GM23338 (cell line): ENCODE measurements around the gene CXCL12. TPM values are rescaled to one million over a fixed set of nuclear protein-coding genes. Genes with fewer than 3 reads are reported as not detected.

Source experiments
- ATAC-seq: fragments of 200-7000 bp; cut with Tn5 transposase; 3 replicates; pipeline ENCODE4 v1.9.1; 2020
- DNase-seq: peaks from one replicate; pipeline ENCODE4 v3.0.0-alpha.2; 2015; ENCODE audit warnings: low spot score
- H2AFZ ChIP-seq: fragments of 200-600 bp; sonication (generic); 2 replicates; pipeline ENCODE4 v1.8.0; 2016; ENCODE audit warnings: antibody characterized with exemption, mild to moderate bottlenecking, moderate library complexity
- H3F3A ChIP-seq: fragments of 200-600 bp; sonication (generic); replicated peaks from 2 replicates; pipeline ENCODE4 v1.8.0; 2017; ENCODE audit warnings: antibody characterized with exemption, mixed run types, low read depth
- H3K27ac ChIP-seq: fragments of 200-600 bp; sonication (generic); 2 replicates; pipeline ENCODE4 v1.6.1; 2016; ENCODE audit warnings: low read depth
- H3K27me3 ChIP-seq: fragments of 200-600 bp; sonication (generic); 2 replicates; pipeline ENCODE4 v1.8.0; 2016; ENCODE audit warnings: mild to moderate bottlenecking, mixed run types, moderate library complexity; ENCODE audit not compliant: insufficient read depth
- H3K36me3 ChIP-seq: fragments of 200-600 bp; sonication (generic); 2 replicates; pipeline ENCODE4 v1.8.0; 2016; ENCODE audit warnings: mild to moderate bottlenecking; ENCODE audit not compliant: insufficient read depth
- H3K4me1 ChIP-seq: fragments of 200-600 bp; sonication (generic); 2 replicates; pipeline ENCODE4 v1.8.0; 2016; ENCODE audit warnings: mild to moderate bottlenecking, moderate library complexity; ENCODE audit not compliant: insufficient read depth
- H3K4me2 ChIP-seq: fragments of 200-600 bp; sonication (generic); 2 replicates; pipeline ENCODE4 v1.7.1; 2017; ENCODE audit warnings: mixed run types
- H3K4me3 ChIP-seq: fragments of 200-600 bp; sonication (generic); 2 replicates; pipeline ENCODE4 v1.6.1; 2016; ENCODE audit warnings: mixed run types
- H3K79me2 ChIP-seq: fragments of 200-600 bp; sonication (generic); replicated peaks from 2 replicates; pipeline ENCODE4 v1.8.0; 2017; ENCODE audit warnings: mild to moderate bottlenecking; ENCODE audit not compliant: insufficient read depth
- H3K9me2 ChIP-seq: fragments of 200-600 bp; sonication (generic); 2 replicates; pipeline ENCODE4 v1.8.0; 2017; ENCODE audit not compliant: insufficient read depth
- H4K20me1 ChIP-seq: fragments of 200-600 bp; sonication (generic); replicated peaks from 2 replicates; pipeline ENCODE4 v1.8.0; 2017; ENCODE audit warnings: mild to moderate bottlenecking; ENCODE audit not compliant: insufficient read depth
- H3K27ac Mint-ChIP-seq: 2 replicates; pipeline ENCODE4 v1.8.0; 2020; ENCODE audit warnings: inconsistent platforms, mild to moderate bottlenecking, moderate library complexity, mixed read lengths
- H3K27me3 Mint-ChIP-seq: 3 replicates; pipeline ENCODE4 v1.8.0; 2022; ENCODE audit warnings: low read depth, mild to moderate bottlenecking, moderate library complexity, mixed read lengths, inconsistent platforms; ENCODE audit not compliant: insufficient read depth, poor library complexity
- H3K36me3 Mint-ChIP-seq: 3 replicates; pipeline ENCODE4 v1.8.0; 2021; ENCODE audit warnings: low read depth, mild to moderate bottlenecking, inconsistent platforms, moderate library complexity, mixed read lengths
- H3K4me1 Mint-ChIP-seq: 3 replicates; pipeline ENCODE4 v1.8.0; 2020; ENCODE audit warnings: mild to moderate bottlenecking, inconsistent platforms, mixed read lengths
- H3K4me3 Mint-ChIP-seq: 3 replicates; pipeline ENCODE4 v1.8.0; 2021; ENCODE audit warnings: moderate library complexity, mild to moderate bottlenecking, inconsistent platforms, mixed read lengths
- H3K9me3 Mint-ChIP-seq: 3 replicates; pipeline ENCODE4 v1.8.0; 2020; ENCODE audit warnings: moderate library complexity, mild to moderate bottlenecking, inconsistent platforms, mixed read lengths
- CREB1 ChIP-seq: fragments of 250-450 bp; sonication (Bioruptor Pico); IDR thresholded peaks from 2 replicates; pipeline ENCODE4 v1.5.0; 2020; ENCODE audit warnings: low read depth, mild to moderate bottlenecking, moderate library complexity
- ETS1 ChIP-seq: IDR thresholded peaks from 2 replicates; pipeline ENCODE4 v1.6.1; 2016; ENCODE audit warnings: antibody characterized with exemption
- EZH2 ChIP-seq: fragments of 200-600 bp; sonication (generic); IDR thresholded peaks from one replicate; pipeline ENCODE4 v1.8.0; 2017; ENCODE audit warnings: antibody characterized with exemption, mild to moderate bottlenecking, low read depth; ENCODE audit not compliant: unreplicated experiment
- JUNB ChIP-seq: IDR thresholded peaks from one replicate; pipeline ENCODE4 v1.6.1; 2016; ENCODE audit warnings: antibody characterized with exemption; ENCODE audit not compliant: unreplicated experiment
- POLR2AphosphoS5 ChIP-seq: IDR thresholded peaks from 2 replicates; pipeline ENCODE4 v1.6.1; 2016; ENCODE audit warnings: antibody characterized with exemption, low read depth
- REST ChIP-seq: IDR thresholded peaks from one replicate; pipeline ENCODE4 v1.6.1; 2018; ENCODE audit warnings: antibody characterized with exemption; ENCODE audit not compliant: unreplicated experiment
- STAT1 ChIP-seq: IDR thresholded peaks from one replicate; pipeline ENCODE4 v1.6.1; 2016; ENCODE audit warnings: antibody characterized with exemption; ENCODE audit not compliant: unreplicated experiment
- ZNF114 ChIP-seq: fragments of 250-450 bp; sonication (Bioruptor Pico); IDR thresholded peaks from 2 replicates; pipeline ENCODE4 v1.5.0; 2020; ENCODE audit warnings: mild to moderate bottlenecking, moderate library complexity
- ZNF331 ChIP-seq: fragments of 250-450 bp; sonication (Bioruptor Pico); IDR thresholded peaks from 2 replicates; pipeline ENCODE4 v1.5.0; 2020; ENCODE audit warnings: low read depth, mild to moderate bottlenecking, moderate library complexity
- ZNF462 ChIP-seq: fragments of 250-450 bp; sonication (Bioruptor Pico); IDR thresholded peaks from 2 replicates; pipeline ENCODE4 v1.5.0; 2020; ENCODE audit warnings: mild to moderate bottlenecking, moderate library complexity
- polyA plus RNA-seq: library from polyadenylated mRNA; unstranded; fragments of >200 nt; fragmentation: Nextera tagmentation; extraction: Ambion mirVana; gene quantifications from 2 replicates; pipeline ENCODE4 v1.2.1, GENCODE V29; 2016
- total RNA-seq: library from RNA; depleted of rRNA; stranded (reverse); fragments of >200 nt; shearing (Covaris generic); gene quantifications from 2 replicates; pipeline ENCODE4 v1.2.3, GENCODE V29; 2014

The CXCL12 gene
- total and polyA plus RNA-seq, 2 experiments from 2014 or later = 53.8 to 58.5 TPM

GRCh38 chr10:44337081-44337480 lies 47.8 kb downstream of the CXCL12 start (continued):
- no peak for TF ChIP-seq REST
- no peak for TF ChIP-seq ZNF331
- no peak for TF ChIP-seq EZH2
- TF ChIP-seq JUNB = no peak
- no peak for TF ChIP-seq ETS1
- TF ChIP-seq POLR2AphosphoS5 = no peak
- no peak for TF ChIP-seq ZNF114 (CRISPR knock-in tag)
- no peak for TF ChIP-seq CREB1

GRCh38 chr10:44335330-44336021 lies 49.4 kb downstream of the CXCL12 start:
- Histone ChIP-seq H4K20me1 (no peaks in the 10 kb centered on the region), H3K4me2 (no peak overlapping the region), H2AFZ (no peak overlapping the region), H3K79me2 (no peaks in the 10 kb centered on the region), H3K27ac (no peak overlapping the region), H3K4me3 (no peak overlapping the region), H3K9me2 (peaks cover 10% of the 10 kb centered on the region; the same call in 1 of the 2 replicates), H3F3A (no peaks in the 10 kb centered on the region), H3K36me3 (no peaks in the 10 kb centered on the region), H3K4me1 (no peaks in the 10 kb centered on the region), H3K27me3 (no peaks in the 10 kb centered on the region)
- DNase-seq (no peak), ATAC-seq (no peak)
- Mint-ChIP-seq H3K27ac (no peak overlapping the region), H3K9me3 (no peaks in the 10 kb centered on the region), H3K36me3 (no peaks in the 10 kb centered on the region; the same call in 2 of the 3 replicates), H3K27me3 (peaks cover 8% of the 10 kb centered on the region), H3K4me1 (peaks cover 9% of the 10 kb centered on the region), H3K4me3 (no peak overlapping the region)
- TF ChIP-seq ZNF462 (CRISPR knock-in tag) = no peak
- no peak for TF ChIP-seq REST
- no peak for TF ChIP-seq ZNF114 (CRISPR knock-in tag)
- no peak for TF ChIP-seq JUNB
- no peak for TF ChIP-seq STAT1
- TF ChIP-seq EZH2 = no peak
